HuH-7 (cell line): ENCODE measurements around the gene RASGRP4.

Experiments
- DNase-seq: peaks from one replicate; pipeline ENCODE4 v3.0.0; 2011; ENCODE audit warnings: low spot score

The RASGRP4 gene

GRCh38 chr19:38389101-38389925 is 36.7 kb downstream of the RASGRP4 start:
- DNase-seq = no peak

- peak; percentile 78 for DNase-seq
Measured at GRCh38 chr19:38388349-38389100, 37.5 kb downstream of the RASGRP4 start, which contains the start of gene SPRED3. Gene SPRED3, plus strand, starts transcription at chr19:38388697. Its CDS starts 1,606 bp downstream, at chr19:38390303.

GRCh38 chr19:38387550-38388348 is 38.3 kb downstream of the RASGRP4 start, which contains the start of gene GGN:
Gene GGN, minus strand, starts transcription at chr19:38388034. Its CDS starts 773 bp downstream, at chr19:38387261.
- DNase-seq = peak; percentile 99

- no peak for DNase-seq
Measured at GRCh38 chr19:38386971-38387549, 39.0 kb downstream of the RASGRP4 start.

- DNase-seq = no peak
Measured at GRCh38 chr19:38386300-38386970, 39.6 kb downstream of the RASGRP4 start.

- no peak for DNase-seq
Measured at GRCh38 chr19:38385804-38386257, 40.2 kb downstream of the RASGRP4 start.

- no peak for DNase-seq
Measured at GRCh38 chr19:38385057-38385803, 40.8 kb downstream of the RASGRP4 start.

- DNase-seq = peak; percentile 73
Measured at GRCh38 chr19:38384209-38385027, 41.6 kb downstream of the RASGRP4 start.

GRCh38 chr19:38383743-38384142 is 42.3 kb downstream of the RASGRP4 start:
- DNase-seq = no peak

- DNase-seq = no peak
Measured at GRCh38 chr19:38383184-38383583, 42.8 kb downstream of the RASGRP4 start.

GRCh38 chr19:38381138-38381537 is 44.9 kb downstream of the RASGRP4 start:
- DNase-seq = no peak

- no peak for DNase-seq
Measured at GRCh38 chr19:38378866-38379265, 47.2 kb downstream of the RASGRP4 start.

GRCh38 chr19:38377052-38377451 is 49.0 kb downstream of the RASGRP4 start:
- no peak for DNase-seq

- no peak for DNase-seq
Measured at GRCh38 chr19:38376576-38376975, 49.4 kb downstream of the RASGRP4 start.

- no peak for DNase-seq
Measured at GRCh38 chr19:38375748-38376147, 50.3 kb downstream of the RASGRP4 start.

GRCh38 chr19:38375098-38375493 is 50.9 kb downstream of the RASGRP4 start:
- no peak for DNase-seq

- peak; percentile 100 for DNase-seq
Measured at GRCh38 chr19:38374332-38375097, 51.5 kb downstream of the RASGRP4 start, which contains the start of gene PSMD8. Gene PSMD8, plus strand, starts transcription at chr19:38374571. Its CDS starts 31 bp downstream, at chr19:38374602.

GRCh38 chr19:38373907-38374331 is 52.1 kb downstream of the RASGRP4 start:
- no peak for DNase-seq

- no peak for DNase-seq
Measured at GRCh38 chr19:38371081-38371480, 54.9 kb downstream of the RASGRP4 start.
